22Rv1 (cell line): ENCODE data around the gene GNAI1.

ENCODE experiments used
- ZFX ChIP-seq: fragments of 450-650 bp; IDR thresholded peaks from 2 replicates; pipeline ENCODE4 v1.6.1; 2017; ENCODE audit warnings: antibody characterized with exemption, borderline replicate concordance
- TF ChIP-seq, protein P1 (sequence below): fragments of 450-650 bp; IDR thresholded peaks from 2 replicates; pipeline ENCODE4 v1.5.1; 2017; ENCODE audit warnings: mild to moderate bottlenecking

DNA sequence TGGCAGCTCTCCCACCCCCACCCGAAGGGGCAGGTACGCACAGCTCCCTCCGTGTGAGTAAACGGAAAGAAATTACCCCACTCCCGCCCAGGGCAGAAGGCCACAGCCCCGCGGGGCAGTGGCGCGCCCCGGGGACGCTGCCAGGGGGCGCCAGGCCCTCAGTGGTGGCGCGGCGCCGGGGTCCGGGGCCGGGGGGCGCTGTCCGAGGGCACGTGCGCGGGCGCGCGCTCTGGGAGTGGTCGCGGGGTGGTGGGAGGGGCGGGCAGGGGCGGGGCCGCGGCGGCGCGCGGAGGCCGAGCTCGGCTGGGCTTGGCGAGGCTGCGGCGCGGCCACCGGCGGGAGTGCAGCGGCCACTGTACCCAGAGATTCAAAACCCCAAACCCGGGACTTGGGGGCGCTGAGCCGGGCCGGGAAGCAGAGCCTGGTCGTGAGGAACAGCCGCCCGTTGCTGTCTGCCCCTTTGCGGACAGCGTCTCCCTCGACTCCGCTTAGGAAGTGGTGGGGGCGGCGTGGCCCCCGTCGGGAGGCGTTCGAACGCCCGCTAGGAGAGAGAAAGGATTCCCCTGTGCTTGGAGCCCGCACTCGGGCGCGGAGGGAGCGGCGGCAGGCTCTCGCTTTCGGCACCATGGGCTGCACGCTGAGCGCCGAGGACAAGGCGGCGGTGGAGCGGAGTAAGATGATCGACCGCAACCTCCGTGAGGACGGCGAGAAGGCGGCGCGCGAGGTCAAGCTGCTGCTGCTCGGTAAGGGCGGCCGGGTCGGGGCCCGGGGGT, at the start of gene GNAI1:
- TF ChIP-seq, protein P1, sequence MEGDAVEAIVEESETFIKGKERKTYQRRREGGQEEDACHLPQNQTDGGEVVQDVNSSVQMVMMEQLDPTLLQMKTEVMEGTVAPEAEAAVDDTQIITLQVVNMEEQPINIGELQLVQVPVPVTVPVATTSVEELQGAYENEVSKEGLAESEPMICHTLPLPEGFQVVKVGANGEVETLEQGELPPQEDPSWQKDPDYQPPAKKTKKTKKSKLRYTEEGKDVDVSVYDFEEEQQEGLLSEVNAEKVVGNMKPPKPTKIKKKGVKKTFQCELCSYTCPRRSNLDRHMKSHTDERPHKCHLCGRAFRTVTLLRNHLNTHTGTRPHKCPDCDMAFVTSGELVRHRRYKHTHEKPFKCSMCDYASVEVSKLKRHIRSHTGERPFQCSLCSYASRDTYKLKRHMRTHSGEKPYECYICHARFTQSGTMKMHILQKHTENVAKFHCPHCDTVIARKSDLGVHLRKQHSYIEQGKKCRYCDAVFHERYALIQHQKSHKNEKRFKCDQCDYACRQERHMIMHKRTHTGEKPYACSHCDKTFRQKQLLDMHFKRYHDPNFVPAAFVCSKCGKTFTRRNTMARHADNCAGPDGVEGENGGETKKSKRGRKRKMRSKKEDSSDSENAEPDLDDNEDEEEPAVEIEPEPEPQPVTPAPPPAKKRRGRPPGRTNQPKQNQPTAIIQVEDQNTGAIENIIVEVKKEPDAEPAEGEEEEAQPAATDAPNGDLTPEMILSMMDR, result peak; percentile 63
- TF ChIP-seq ZFX, result no peak
